HG02870 (cell line): ENCODE results near the gene DENND1B.

Source experiments
- ATAC-seq: cut with Tn5 transposase; IDR thresholded peaks from one replicate; pipeline ENCODE4 v1.9.1; 2021; ENCODE audit warnings: mild to moderate bottlenecking, moderate library complexity; ENCODE audit not compliant: unreplicated experiment

DENND1B gene

DNA sequence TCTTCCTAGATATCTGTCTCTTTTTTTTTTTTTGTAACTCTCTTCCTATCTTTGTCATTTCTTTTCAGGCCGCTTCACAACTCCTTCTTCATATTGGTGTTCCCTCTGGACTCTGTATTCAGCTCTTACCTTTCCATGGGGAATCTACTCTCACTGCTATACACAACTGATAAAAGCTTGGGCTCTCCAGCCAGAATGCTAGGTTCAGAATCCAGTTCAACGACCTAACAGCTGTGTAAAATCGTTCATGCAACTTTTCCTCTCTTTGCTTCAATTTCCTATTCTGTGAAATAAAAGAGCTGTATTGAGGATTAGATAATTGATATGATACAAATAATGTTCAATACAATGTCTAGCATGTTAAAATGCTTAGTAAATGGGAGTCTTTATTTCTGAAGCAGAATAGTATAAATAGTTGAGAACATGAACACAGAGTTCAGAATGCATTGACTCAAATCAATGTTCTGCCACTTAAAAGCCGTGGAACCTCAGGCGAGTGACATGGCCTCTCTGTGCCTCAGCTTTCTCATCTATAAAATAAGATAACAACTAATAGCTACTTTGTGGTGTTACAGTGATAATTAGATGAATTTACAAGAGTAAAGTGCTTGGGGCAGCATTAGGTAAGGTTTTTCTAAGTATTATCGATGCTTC lies 88.5 kb downstream of the DENND1B start:
- ATAC-seq: no peak

DNA sequence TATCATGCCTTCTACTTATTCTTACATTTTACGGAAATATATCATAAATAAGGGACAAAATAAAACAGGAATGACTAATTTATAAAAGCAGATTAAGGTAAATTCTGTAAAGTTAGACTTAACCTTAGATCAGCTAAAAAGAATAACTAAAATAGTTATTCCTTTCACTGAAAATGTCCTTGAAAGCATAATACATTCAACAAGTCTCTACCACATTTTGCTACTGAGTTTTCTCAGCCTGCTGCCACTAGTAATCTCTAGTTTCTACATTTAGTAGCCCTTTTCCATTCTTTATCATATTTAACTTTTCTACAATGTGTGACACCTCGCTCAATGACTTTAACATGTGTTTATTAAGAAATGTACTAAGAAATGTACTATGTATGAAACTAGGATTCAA lies 89.0 kb downstream of the DENND1B start:
- ATAC-seq: no peak

DNA sequence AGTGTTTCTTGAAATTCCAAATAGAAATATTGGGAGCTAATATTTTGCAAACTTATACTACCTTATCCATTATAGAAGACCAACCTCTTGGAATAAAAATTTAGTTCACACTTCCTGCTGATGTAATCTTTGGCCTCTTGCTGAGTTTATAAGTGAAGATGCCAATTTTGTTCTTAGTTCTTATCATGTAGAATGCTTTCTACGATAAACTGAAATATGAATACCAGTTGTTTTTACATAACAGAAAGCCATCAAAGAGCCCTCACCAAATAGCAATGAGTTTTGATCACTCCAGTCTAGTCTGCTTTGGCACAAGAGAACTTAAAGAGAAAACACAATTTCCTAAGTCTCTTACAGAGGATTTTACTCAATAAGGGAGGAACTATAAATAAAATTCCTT lies 89.5 kb downstream of the DENND1B start:
- no peak for ATAC-seq

DNA sequence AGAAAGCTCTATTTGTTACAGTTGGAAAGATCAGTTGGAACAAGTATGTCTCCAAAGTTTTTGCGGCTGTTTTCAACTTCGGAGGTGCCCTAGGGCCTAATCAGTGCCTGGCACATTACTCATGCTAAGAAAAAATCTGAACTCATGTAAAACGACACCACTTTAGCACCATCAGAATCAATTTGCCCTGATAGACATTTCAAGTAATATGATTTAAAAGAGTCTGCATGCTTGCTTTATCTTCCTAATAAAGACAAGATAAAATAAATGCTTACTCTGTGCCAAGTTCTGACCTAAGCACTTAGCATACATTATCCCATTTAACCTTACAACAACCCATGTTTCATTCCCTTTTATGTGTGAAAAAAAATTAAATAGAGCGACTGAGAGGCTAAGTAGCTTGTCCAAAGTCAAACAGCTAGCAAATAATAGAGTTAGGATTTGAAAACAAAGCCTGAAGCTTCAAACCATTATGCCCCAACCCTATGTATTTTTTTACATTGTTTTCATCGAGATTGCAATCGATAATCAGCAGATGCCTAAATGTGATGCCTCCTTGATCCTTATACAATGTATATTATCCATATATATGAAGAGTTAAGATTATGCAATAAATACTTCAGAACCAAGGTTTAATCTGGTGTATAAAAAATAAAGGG lies 91.3 kb downstream of the DENND1B start:
- no peak for ATAC-seq

DNA sequence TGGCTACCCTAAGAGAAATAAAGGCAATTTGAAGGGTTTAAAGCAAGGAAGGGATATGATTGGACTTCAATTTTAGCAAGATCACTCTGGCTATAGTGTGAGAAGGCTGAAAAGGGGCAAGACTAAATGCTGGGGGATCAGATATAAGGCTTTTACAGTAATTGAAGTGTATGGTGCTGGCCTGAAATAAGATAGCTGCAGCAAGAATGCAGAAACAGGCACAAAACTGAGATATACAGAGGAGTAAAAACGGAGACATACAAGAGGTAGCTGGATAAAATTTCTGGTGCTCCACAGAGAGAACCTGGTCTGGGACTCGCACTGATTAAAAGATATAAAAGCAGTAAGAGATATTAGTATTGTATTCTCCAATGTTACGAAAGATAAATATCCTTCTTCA lies 92.0 kb downstream of the DENND1B start:
- no peak for ATAC-seq

DNA sequence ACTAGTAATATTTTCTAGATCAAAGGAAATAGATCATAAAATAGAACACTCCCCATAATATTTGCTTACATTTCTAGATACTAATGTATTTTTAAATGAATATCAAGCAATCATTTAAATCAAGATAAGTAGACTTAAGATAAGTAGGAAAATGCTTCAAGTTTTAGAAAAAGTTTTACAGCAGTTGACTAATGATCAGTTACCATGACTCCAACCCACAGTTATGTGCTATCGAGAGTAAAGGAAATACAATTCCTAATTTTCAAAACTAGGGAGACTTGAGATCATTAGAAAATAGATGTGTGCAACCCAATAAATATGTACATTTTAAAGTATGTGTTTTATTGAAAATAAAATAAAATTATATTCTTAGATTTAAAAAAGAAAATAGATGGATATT lies 95.0 kb downstream of the DENND1B start:
- no peak for ATAC-seq

DNA sequence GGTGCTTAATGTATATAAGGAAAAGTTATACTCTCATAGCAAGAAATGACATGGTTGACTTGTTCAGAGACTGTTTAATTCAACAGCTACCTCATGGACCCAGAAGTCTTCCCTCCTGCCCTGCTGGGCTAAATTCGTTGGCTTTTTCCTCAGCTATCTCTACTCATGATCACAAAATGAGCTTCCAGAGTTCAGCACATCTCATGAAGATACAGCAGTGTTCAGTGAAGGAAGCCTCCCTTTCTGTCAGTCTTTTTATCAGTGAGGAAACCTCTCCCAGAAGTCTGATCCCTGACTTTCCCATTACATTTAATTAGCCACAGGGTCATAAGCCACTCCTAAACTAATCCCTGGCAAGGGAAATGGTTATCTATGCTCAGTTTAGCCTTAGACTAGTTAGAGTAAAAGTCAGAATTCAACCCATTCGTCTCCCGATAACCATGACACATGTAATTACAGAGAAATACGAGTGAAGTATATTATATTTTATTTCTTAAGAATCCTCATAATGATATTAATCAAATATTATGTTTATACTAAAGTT lies 97.5 kb downstream of the DENND1B start:
- no peak for ATAC-seq

DNA sequence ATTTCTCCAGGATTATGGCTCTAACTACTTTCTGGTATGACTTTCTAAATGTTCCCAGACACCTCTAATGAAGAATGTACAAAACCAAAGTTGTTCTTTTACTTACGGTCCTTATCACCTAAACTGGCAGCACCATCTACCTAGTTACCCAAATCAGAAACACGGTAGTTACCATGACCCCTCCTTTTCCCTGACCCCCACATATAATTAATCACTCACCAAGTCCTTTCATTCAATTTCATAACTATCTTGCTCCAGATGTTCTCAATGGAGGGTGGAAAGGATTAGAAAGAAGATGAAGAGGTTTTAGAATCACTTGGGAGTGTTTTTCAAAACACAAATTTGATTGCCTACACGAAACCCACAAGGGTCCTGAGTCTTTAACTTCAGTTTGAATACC lies 98.0 kb downstream of the DENND1B start:
- no peak for ATAC-seq

DNA sequence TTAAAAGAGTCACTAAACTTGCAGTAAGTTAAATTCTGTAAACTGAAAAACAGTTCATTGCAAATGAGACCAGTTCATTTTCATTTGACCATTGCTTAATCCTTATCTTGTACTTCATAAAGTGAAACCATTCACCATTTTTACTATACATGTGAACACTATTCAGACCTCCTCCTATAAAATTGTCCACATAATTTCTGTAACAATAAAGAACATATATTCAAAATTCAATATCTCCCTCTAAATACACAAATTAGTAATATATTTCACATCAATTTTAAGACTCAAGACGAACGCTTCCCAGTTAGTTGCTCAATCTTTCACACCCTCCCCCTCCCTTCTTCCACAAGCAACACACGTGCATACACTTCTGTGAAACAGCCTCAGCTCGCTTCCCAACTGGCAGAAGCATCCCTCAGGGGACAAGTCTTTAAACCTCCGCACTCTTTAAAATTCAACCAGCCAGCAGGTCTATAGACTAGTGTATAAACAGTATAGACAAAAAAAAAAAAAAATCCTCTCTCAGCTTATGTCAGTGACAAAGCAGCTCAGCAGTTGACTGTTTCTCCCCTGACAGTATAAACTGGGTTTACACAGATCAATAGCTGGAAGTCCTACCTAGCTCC lies 99.6 kb downstream of the DENND1B start:
- no peak for ATAC-seq

DNA sequence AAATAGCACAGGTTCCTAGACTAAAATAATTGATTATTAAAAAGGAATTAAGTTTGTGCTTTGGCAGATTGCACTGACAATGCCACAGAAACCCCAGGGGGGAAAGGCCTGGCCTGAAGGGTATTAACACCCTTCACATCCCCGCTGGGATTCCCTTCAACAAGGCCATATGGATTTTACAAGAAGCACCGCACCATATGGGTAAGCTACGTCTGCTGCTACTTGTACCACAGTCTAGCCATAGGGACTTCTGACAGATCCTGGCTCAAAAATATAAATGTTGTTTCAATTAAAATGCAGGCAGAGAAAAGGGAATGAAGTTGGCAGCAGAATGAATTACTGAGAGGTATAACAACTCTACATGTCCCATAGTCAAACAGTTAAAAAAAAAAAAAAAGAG lies 101.0 kb downstream of the DENND1B start:
- ATAC-seq: no peak

DNA sequence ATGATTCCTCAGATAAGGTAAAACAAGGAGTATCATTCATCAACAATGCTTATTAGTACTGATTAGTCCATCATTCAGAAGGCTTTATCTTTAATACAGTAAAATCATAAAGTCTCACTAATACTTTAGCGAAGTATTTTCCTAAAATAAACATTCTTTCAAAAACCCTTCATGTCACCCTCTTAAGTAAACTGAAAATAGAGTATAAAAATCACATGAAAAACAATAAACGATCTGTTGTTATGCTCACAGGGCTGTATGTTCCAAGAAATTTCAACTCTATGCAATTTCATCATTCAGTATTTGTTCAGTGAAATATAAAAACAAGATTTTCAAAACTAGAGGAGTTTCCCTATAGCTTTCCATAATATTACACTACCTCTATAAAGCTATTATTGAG lies 102.0 kb downstream of the DENND1B start:
- no peak for ATAC-seq

DNA sequence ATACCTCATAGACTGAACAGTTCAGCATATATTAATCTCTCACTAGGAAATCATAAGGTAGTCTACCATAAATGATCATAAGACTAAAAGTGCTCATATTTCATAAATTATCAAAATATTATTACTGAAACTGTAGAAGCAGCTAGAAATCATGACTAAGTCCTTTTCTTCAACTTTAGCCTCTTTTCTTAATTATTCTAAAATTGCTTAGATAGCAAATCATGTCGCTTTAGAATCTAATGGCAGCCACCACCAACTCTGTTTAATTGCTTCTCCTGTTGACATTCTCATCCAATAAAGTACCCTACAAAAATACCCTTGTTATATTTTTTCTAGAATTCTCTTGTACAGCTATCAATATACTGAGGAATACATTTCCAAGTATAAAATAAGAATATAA lies 102.9 kb downstream of the DENND1B start:
- no peak for ATAC-seq

DNA sequence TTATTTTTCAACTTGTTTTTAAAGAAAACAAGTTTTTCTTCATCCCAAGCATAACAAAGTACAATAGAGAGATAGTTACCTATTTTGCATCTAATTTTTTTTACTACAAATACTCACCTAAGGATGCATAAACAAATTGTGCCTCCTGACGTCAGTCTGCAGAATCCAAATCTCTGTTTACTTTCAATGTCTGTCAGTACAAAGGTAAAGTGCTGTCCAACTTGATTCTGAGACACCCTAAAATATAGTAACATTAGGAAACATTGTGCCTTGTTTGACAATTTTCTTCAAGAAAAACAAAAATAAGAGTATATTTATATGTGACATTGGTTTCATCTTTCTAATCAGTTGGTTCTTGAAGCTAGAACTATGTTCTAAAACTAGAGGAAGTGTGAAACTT lies 103.4 kb downstream of the DENND1B start:
- ATAC-seq: no peak

DNA sequence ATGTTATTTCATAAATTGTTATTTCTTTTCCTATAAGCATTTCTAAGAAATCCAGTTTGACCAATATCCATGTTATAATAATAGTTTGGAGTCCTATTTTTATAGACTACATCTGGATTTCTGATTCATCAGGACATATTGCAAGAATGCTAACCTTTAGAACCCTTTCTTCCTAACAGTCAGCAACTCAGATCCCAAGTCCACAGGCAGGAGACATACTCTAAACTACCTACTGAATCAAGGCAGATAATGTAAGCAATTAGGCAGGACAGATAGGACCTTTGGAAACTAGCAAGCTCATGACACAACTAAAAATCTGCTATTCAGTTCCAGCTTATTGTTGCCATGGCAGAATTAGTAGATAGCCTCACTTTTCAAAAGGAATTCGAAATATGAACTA lies 104.1 kb downstream of the DENND1B start:
- ATAC-seq: no peak

DNA sequence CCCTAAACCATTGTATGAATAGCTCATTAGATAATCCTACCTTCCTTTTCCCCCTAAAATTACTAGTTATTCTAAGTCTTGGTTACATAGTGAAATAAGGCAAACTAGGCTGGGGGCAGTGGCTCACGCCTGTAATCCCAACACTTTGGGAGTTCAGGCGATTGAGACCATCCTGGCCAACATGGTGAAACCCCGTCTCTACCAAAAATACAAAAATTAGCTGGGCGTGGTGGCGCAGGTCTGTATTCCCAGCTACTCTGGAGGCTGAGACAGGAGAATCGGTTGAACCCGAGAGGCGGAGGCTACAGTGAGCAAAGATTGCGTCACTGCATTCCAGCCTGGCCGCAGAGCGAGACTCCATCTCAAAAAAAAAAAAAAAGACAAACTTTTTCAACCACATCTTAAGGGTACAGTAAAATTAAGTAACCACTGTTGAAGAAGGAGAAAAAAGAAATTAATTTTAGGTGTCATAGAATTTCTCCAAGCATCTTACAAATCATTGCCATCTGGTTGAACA lies 108.5 kb downstream of the DENND1B start:
- ATAC-seq: no peak

DNA sequence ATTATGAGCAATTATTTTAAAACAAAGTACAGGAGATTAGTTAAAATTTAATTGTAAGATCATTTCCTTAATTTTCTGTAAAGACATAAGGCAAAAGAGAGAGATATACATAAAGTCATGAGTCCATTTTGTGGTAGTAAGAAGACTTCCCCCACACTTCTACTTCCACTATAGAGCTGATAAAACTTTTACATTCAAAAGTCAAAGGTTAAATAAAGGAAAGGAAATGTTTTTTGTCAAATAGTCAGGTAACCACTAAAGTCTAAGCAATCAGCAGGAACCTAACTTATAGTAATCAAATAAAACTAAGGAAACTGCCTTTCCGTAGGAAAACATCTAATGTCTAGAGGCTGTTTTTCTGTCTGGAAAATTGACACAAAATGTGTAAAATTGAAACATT lies 110.9 kb downstream of the DENND1B start:
- no peak for ATAC-seq

DNA sequence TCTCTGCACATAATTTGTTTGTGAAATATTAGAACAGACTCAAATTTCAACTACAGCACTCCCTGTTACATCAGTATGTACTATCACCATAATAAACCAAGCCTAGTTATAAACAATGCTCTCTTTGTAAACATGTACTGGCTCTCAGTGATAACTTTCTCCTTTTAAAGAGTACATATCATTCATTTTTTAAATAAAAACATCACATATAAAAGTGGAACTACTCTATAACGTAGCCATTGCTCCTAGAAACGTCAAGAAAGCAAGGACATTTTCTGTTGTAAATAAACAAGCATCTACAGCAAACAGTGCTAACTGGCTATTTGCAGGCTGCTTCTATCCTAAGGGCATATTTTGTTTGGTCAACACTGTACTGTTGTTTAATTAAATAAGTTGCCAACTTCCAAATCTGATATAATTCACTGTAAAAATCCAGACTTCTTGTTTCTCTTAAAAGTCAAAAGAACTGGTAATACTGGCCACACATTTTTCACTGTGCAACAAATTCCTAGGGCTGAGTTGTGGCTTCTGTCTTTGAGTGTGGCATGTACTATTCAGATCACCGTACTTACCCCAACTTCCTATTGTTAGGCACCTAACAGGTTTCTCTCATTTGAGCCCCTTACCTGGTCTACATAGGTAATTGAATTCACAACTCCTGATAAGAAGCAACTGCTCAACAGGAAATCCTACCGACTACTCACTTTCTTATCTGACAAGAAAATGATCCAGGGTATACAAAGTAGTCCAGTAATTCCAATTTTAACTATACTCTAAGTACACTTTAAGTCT lies 111.9 kb downstream of the DENND1B start:
- no peak for ATAC-seq

DNA sequence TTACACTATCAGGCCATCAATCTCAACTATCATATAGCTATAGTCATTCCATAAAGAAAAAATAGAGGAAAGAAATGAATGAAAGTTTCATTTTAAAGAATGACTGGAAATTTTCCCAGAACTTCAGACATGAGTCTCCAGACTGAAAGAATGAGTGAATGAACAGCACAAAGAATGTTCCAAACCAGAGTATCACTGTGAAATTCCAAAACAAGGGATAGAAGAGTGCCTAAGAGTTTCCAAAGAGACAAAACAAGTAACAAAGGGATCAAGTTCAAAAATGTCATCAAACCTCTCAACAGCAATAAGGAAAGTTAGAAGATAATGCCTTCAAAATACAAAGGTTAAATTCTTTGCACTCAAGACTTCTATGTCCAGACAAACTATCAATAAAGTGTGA lies 114.9 kb downstream of the DENND1B start:
- no peak for ATAC-seq

DNA sequence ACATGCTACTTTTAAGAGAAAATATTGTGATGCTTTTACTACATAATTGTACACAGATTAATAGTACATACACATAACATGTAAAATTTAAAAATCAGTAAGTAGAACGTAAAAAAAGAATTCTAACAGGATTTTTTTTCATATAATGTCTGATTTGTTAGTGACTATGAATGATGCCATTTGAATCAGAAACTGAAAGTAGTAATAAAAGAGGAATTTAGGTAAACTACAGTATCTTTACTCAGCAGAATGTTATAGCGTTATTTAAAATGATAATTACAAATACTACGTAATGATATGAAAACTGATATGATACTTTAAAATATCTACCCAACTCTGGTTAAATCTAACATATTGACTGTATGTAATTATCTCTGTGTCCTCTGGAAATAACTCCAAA lies 116.1 kb downstream of the DENND1B start:
- ATAC-seq: no peak

DNA sequence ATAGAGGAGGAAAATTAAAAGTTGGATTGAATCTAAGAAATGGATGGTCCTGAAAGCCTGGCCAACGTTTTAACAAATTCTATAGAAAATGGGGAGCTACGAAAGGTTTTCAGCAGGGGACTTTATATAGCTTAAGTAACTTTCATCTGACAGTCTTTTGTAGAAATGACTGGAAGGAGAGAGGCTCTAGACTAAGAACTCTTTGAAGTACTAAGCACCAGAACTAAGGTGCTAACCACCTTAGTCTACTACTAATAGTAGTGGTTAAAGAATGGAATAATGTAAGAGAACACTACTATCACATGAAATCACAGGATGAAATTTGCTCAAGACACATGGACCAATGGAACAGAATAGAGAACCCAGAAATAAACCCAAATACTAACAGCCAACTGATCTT lies 126.1 kb downstream of the DENND1B start:
- no peak for ATAC-seq

DNA sequence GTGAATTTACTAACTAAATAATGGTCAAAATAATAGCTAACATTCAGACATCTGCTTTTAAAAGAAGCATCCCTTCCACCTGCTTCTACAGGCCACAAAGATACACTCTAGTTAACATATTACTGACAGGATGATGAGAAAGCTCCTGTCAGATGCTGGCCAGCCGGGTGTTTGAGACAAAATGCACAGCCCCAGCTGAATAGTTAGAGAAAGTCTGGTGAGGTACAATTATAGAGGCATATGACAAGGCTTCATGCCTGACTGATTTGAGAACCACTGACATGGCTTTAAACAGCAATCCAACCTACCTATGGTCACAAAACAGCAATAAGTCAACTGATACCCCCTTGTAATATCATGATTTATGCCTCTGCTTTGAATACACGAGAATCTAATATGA lies 137.0 kb downstream of the DENND1B start:
- peak; percentile 58 for ATAC-seq
